GM18951 (cell line): Measurements from ENCODE around the gene DLGAP1.

ENCODE experiments used
- POLR2A ChIP-seq: IDR thresholded peaks from 4 replicates; pipeline ENCODE4 v1.6.1; 2011; ENCODE audit warnings: mild to moderate bottlenecking; ENCODE audit not compliant: insufficient read length, insufficient read depth; ENCODE audit errors: extremely low read depth
- in situ Hi-C: fragments of 300-500 bp; cut with MboI; formaldehyde crosslinking; loops from one replicate; pipeline ENCODE4 v1.12.0; 2022; ENCODE audit warnings: low sequenced_read_pairs, mixed read lengths, inconsistent platforms; ENCODE audit not compliant: unreplicated experiment

The DLGAP1 gene

DNA sequence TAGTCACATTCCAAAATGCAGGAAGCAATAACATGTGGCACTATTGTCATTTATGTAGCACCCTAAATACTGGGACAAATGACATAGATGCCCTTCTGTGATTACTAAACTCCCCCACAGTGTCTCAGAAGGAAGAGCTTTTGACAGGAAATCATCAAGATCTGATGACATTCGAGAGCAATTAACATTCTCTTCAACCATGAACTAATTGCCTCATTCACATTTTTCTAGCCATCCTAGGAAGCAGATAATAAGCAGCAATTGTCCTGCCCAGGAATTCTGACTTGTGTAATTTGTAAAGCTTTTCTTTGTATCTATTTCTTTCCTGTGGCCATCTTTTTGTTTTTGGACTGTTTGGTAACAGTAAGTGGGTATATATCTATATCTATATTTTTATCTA is 712.6 kb downstream of the DLGAP1 start:
- in situ Hi-C loops, result no loop called here
- no peak for TF ChIP-seq POLR2A

GRCh38 chr18:3741333-3741732 is 713.8 kb downstream of the DLGAP1 start:
- TF ChIP-seq POLR2A, result no peak

DNA sequence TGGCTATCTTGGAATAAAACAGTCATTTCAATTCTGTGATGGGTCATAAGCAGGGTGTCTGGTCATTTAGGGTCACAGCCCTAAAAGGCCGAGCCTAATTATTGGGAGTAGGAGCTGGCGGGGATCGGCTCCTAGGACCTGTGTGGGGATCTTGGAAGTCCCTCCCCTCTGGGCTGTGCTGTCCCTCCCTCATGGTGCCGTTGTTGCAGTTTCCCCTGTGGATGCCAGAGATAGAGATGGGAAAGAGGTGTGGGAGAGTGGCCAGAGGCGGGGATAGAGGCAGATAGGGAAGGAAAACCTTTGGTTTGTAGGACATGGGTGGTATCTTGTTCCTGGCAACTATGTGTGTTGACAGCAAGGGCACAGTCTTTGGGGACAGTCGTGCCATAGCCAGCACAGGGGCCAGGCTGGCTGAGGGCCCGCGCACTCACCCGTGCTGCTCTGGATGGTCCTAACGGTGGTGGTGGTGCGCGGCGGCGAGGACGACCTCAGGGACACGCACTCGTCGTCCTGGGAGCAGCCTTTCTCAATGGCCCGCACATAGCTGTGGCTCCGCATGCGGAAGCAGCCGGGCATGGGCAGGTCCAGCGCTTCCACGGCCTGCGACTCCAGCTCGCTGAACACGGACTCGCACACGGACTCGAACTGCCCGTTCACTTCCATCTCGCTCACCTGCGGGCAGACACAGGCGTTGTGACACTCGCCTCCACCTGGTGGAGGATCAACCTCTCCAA is 726.2 kb downstream of the DLGAP1 start:
- in situ Hi-C loops, result no loop called here
- no peak for TF ChIP-seq POLR2A

More at GRCh38 chr18:3741333-3741732, 713.8 kb downstream of the DLGAP1 start:
- in situ Hi-C loops, result no loop called here

DNA sequence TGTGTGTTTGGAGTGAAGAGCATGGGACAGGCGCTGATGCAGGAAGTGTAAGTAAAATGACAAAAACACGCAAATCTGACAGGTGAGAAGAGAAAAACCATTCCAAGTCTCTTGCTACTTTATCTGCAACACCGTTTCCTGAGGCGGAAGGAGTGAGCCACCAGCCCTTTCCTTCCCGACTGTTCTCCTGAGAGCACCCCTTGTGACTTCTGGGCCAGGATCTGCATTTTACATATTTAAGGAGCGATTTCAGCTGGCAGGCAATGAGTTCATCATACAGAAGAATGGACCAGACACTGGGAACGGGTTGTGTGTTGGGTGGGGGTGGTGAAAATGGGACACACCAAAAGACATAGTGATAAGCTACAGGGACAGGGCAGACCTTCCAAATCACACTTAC is 727.8 kb downstream of the DLGAP1 start:
- TF ChIP-seq POLR2A, result no peak
- in situ Hi-C loops, result no loop called here

GRCh38 chr18:3726238-3726951 is 728.7 kb downstream of the DLGAP1 start:
- in situ Hi-C loops, result no loop called here
- TF ChIP-seq POLR2A, result no peak

DNA sequence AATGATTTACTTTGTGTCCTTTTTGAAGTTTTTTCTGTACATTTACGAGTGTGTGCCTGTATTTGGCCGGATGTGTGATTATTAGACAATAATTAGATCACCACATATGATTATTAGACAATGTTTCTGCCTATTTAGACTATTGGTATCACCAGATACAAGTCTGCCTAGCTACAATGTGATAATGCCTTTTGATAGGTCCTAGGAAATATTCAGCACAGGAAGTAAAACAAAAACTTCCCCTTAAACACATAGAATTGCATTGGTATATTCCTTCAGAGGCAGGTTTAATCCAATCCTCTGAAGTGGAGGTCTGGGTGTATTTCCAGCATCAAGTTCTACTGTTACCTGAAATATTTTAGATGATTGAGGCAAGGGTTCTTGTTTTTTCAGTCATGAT is 730.0 kb downstream of the DLGAP1 start:
- in situ Hi-C loops, result no loop called here
- no peak for TF ChIP-seq POLR2A

- no peak for TF ChIP-seq POLR2A
- in situ Hi-C loops, result no loop called here
These were observed 731.6 kb downstream of the DLGAP1 start for GRCh38 chr18:3723554-3723953.

- TF ChIP-seq POLR2A, result no peak
- in situ Hi-C loops, result no loop called here
These were observed 732.3 kb downstream of the DLGAP1 start for GRCh38 chr18:3722649-3723433.

DNA sequence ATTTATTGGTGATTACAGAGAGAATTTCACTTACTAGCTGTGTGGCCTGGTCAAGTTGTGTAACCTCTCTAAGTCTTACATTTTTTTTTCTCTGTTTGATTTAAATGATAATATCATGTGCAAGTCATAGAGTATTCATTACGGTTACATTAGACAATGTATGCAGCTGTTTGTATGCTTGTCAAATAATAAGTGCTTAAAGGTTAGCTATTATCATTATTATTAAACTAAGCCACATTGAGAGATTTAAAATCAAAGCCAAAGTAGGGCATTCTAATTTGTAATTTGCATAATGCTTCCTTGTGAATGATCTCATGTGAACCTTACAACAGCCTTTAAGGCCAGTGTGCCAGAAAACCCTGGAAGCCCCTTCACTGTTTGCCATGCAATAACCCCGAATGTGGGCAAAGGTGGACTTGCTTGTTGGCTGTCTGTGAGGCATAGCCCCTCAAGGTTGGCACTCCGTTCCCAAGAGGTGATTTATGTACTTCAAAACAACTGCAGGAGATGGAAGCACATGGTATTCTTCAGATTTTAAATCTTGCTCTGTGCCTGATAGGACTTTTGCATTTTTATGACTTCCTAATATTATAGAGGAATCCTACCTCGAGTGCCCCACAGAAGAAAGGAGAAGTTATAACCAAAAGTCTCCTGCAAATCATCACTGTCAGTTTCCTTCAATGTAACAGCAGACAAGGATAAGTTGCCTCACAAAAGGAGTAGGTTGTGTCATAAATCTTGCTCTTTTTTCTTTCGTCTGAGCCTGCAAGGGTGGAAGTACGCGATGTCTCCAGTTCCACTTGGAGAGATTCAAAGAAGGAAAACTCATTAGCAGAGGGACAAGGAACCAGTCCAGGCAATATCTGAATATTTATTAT is 733.1 kb downstream of the DLGAP1 start:
- in situ Hi-C loops, result no loop called here
- TF ChIP-seq POLR2A, result no peak

DNA sequence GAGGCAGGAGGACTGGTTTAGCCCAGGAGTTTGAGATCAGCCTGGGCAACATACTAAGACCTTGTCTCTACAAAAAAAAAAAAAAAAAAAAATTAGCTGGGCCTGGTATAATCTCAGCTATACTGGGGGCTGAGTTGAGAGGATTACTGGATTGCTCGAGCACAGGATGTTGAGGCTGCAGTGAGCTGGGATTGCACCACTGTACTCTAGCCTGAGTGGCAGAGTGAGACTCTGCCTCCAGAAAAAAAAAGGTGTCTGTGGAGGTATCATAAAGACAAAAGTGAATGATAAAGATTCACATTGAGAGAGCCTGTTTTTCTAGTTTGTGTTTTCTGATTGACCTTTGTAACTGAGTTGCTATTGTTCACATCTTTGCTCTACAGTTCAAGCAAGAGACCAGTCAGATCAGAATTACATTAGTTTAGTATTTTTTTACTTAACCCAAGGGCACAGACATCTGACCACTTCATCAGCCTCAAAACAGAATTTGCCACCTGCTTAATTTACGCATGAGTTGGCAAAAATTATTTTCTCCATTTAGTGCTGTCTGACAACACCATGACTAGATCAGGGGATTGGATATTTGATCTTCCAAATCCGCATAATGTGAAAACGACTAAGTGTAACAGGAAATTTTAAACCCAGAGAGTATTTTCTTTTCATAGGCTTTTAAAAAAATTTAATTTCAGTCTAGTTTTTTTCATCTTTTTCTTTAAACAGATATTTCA is 734.1 kb downstream of the DLGAP1 start:
- TF ChIP-seq POLR2A, result no peak
- in situ Hi-C loops, result no loop called here

- TF ChIP-seq POLR2A, result no peak
These were observed 734.9 kb downstream of the DLGAP1 start for GRCh38 chr18:3720159-3720558.

More at GRCh38 chr18:3720159-3720558, 734.9 kb downstream of the DLGAP1 start:
- in situ Hi-C loops, result no loop called here
